ENCODE measurements around the gene NASP. TPM values are rescaled to one million over a fixed set of nuclear protein-coding genes. Genes with fewer than 3 reads are reported as not detected.

NASP gene
- total and polyA plus RNA-seq, 2 donors (not counting 3 experiments of a cell fraction or from before 2014, with no cell fraction given) = 101 to 149 TPM

DNA sequence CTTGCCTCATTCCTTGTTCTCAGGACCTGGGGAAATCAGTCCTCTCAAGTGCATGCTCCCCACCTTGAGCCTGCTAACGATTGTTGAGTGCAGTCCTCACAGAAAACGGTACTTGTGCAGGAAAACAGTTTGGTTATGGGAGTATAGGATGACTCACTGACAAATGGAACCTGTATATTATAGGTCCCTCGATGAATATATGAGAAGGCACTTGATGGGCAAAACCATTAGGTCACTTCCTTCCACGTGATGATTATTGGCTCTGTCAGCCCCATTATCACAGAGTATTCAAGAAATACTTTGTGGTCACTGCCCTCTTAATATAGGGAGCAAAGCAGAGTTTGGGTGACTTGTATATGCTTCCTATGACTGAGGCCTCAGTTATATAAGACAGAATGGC is 33.8 kb downstream of the NASP start:
- peak overlapping the region; percentile 55 for H3K27ac ChIP-seq (ENCODE audit: insufficient read depth, low read depth, low read length)
- no peak overlapping the region for H3K9ac ChIP-seq (replicated peaks; ENCODE audit: extremely low read depth, insufficient read depth, low read length)
- BruUV-seq (replicated peaks) = no TSS peak
- H3K4me2 ChIP-seq (ENCODE audit: insufficient read depth, low read length) = no peak overlapping the region
- DNase-seq (ENCODE audit: low read depth, low spot score) (peak; percentile 65), FAIRE-seq (peak; percentile 75)
- ChIA-PET CTCF (no interaction called here), POLR2A (no interaction called here)
- TF ChIP-seq, protein P1, sequence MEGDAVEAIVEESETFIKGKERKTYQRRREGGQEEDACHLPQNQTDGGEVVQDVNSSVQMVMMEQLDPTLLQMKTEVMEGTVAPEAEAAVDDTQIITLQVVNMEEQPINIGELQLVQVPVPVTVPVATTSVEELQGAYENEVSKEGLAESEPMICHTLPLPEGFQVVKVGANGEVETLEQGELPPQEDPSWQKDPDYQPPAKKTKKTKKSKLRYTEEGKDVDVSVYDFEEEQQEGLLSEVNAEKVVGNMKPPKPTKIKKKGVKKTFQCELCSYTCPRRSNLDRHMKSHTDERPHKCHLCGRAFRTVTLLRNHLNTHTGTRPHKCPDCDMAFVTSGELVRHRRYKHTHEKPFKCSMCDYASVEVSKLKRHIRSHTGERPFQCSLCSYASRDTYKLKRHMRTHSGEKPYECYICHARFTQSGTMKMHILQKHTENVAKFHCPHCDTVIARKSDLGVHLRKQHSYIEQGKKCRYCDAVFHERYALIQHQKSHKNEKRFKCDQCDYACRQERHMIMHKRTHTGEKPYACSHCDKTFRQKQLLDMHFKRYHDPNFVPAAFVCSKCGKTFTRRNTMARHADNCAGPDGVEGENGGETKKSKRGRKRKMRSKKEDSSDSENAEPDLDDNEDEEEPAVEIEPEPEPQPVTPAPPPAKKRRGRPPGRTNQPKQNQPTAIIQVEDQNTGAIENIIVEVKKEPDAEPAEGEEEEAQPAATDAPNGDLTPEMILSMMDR (IDR thresholded peaks at IDR 0.05; ENCODE audit: extremely low read depth in 1 of 2, insufficient read depth in 1 of 2, low read depth in 1 of 2, low read length in 2 of 2) = no peak
- TF ChIP-seq MYC (IDR thresholded peaks at IDR 0.05; ENCODE audit: low read depth, low read length) (no peak), POLR2A (IDR thresholded peaks at IDR 0.05; ENCODE audit: low read depth, low read length) (no peak), JUN (IDR thresholded peaks at IDR 0.05; ENCODE audit: borderline replicate concordance, insufficient read depth, insufficient read length, low read depth) (peak; percentile 84), POLR2AphosphoS5 (IDR thresholded peaks at IDR 0.05; ENCODE audit: insufficient read depth, low read depth, low read length) (peak; percentile 68), EZH2 (IDR thresholded peaks at IDR 0.05; ENCODE audit: borderline replicate concordance, low read depth, low read length, severe bottlenecking) (no peak), MAX (IDR thresholded peaks at IDR 0.05; ENCODE audit: insufficient read depth, insufficient read length) (no peak), GATA2 (IDR thresholded peaks at IDR 0.05; ENCODE audit: insufficient read depth, insufficient read length, low read depth, low read length) (no peak), FOS (IDR thresholded peaks at IDR 0.05; ENCODE audit: borderline replicate concordance, insufficient read depth, low read length) (peak; percentile 91)
- no peaks in the 10 kb centered on the region for H3K9me1 ChIP-seq (replicated peaks; ENCODE audit: control insufficient read depth, extremely low read depth, insufficient read depth, low read length)
- H3K36me3 ChIP-seq (ENCODE audit: control insufficient read depth in 2 of 2, extremely low read depth in 1 of 2, insufficient read depth in 2 of 2, low read length in 2 of 2) = peaks cover 9 to 22% of the 10 kb centered on the region in 2 experiments
- H3K4me1 ChIP-seq (ENCODE audit: control insufficient read depth, extremely low read depth, insufficient read depth, low read length) = peaks cover 55% of the 10 kb centered on the region
- no peaks in the 10 kb centered on the region for H4K20me1 ChIP-seq (replicated peaks; ENCODE audit: control insufficient read depth, extremely low read depth, insufficient read depth, low read length)
- no peak overlapping the region for H3K4me3 ChIP-seq (replicated peaks in 1 of 3; ENCODE audit: insufficient read depth in 1 of 3, low read depth in 1 of 3, low read length in 3 of 3)
- no peaks in the 10 kb centered on the region for H3K79me2 ChIP-seq (ENCODE audit: control insufficient read depth, insufficient read depth, low read length)
- dilution Hi-C loops (cut with MboI; ENCODE audit: extremely low pct_ligation_motif_present, low sequenced_read_pairs) (no loop called here), intact Hi-C loops (cut with micrococcal nuclease) (loop anchor here (5.0 kb wide), 1 partner anchor 70 kb away; the partner anchor contains the start of genes GPBP1L1 and TMEM69)
- no peak overlapping the region for H2AFZ ChIP-seq (ENCODE audit: low read depth, low read length)
- no peaks in the 10 kb centered on the region for H3K27me3 ChIP-seq (ENCODE audit: control insufficient read depth in 2 of 2, insufficient read depth in 2 of 2, low read length in 2 of 2)
- H3K9me3 ChIP-seq (replicated peaks; ENCODE audit: control insufficient read depth, insufficient read depth, low read length) = no peaks in the 10 kb centered on the region

All from endothelial cell of umbilical vein (primary cell).